Esophagus mucosa (tissue), 1 donor: ENCODE results near the gene CTSS. TPM values are rescaled to one million over a fixed set of nuclear protein-coding genes. Genes with fewer than 3 reads are reported as not detected.
"Not testable (repeated sequence)": the region's sequence is repeated elsewhere in the genome, so short reads cannot be mapped to it uniquely, and the experiment has no call there.

ENCODE experiments used
- ATAC-seq: fragments of 200-7000 bp; cut with Tn5 transposase; one replicate; pipeline ENCODE4 v1.9.1; 2020
- total RNA-seq: library from RNA; stranded (reverse); gene quantifications from one replicate; pipeline ENCODE4 v1.2.4, GENCODE V29; 2023
- donor health status: DM: yes; HTN: yes; CAD: no.

CTSS gene
- total RNA-seq: 19.6 TPM

DNA sequence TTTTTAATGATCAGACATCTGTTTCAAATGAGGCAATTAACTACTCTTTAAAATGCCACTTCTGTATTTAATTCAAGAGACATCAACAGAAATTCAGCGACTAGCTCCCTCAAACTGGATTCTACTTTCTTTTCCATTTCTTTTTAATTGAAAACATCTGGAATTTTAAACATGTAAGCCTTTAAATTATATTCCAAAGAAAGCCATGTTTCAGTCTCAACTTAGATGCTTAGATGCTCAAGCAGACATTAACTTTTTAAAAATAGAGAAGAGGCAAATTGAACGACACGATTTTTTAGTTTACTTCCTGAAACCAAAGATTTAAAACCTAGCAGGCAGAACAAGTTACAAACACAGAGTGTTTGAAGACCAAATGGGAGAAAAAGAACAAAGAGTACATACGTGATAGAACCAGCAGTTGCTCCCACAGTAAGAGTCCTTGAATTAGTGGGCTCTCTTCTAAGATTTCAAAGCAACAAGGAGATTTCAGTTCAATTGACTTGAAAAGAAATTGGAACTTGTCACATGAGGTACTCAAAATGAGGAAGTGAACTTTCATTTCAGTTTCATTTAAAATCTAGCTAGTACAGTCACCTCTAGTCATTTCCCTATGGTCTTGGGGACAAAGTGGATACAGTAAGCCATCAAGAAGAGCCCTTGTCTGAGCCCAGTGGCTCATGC, at the start of gene CTSS:
CTSS (minus strand) TSS at position 483 of the 681 bp plus-strand sequence. CDS start 1,015 bp downstream, outside the sequence.
- peak; percentile 76 for ATAC-seq

- ATAC-seq: peak; percentile 91
These were observed 47.6 kb upstream of the CTSS start for GRCh38 chr1:150813028-150813707.

GRCh38 chr1:150810958-150811659, 45.5 kb upstream of the CTSS start:
- no peak for ATAC-seq

DNA sequence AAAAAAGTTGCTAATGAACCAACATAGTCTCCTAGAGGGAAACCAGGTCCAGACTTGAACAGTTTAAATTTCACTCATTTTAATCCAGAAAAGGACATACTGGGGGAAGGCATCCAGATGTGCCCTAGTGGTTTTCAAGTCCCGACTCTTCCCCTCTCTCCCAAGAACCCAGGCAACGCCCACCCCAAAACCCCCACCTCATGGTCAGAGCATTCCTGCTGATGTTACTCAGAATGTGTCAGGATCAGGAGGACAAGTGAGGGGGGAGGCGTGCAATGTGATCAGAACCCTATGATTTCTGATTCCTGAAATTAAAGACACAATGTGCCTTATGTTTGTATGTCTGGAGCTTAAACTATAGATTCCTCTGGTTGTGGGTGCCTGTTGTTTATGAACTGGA, 44.1 kb upstream of the CTSS start:
- ATAC-seq: no peak

- ATAC-seq: no peak
These were observed 43.3 kb upstream of the CTSS start for GRCh38 chr1:150808846-150809245.

DNA sequence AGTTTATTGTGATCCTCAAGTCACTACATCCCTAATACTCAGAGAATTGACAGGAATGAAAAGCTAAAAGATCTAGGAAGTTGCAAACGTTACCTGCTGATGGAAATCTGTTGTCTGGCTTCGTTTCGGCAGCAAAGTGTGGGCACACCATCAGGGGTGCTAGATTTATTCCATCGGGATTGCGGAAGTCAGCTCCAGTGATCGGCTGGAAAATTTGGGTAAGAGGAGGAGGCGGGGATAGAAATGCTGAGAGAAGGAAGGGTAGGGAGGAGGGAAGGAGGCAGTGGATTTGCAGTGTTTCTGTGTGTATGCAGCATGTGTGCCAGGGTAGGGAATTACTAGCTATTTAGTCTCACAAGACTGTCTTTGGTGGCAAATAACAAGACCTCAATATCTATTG, 42.5 kb upstream of the CTSS start, which contains the start of gene CTSK:
CTSK (minus strand) TSS at position 140 of the 400 bp plus-strand sequence. CDS start 1,455 bp downstream, outside the sequence.
- ATAC-seq: no peak

DNA sequence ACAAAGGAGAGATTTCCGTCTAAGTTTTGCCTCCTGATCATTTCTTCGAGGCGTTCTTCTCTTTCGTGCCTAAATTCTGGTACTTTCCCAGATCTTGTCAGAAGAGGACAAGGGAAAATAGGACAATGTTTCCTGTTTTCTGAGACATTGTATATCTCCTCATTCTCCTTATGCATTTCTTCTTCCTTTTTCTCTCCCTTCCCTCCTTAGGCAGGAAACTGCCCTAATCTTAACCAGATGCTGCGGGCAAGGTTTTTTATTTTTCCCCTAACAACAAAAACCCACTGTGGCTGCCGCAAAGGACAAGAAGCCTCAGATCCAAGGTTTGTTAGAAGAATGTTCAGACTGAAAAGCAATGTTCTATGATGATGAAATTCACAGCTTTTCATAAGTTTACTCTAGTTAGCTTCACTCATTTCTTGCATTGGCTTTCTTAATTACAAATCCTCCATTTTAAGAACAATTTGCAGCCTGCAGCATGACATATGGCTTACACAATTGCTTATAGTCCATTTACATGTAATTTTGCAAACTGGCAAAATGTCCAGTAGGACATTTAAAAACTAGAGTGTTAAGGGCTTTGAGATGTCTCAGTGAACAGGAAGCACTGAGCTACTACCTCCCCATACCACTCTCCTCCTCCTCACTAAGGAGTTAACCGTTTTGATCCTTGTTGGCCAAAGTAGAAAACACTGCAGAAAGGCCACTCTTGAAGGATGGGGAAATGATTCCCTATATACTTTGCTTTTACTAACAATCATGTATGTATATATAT, 41.9 kb upstream of the CTSS start:
- ATAC-seq: no peak

- ATAC-seq: no peak
These were observed 40.3 kb upstream of the CTSS start for GRCh38 chr1:150805899-150806298.

DNA sequence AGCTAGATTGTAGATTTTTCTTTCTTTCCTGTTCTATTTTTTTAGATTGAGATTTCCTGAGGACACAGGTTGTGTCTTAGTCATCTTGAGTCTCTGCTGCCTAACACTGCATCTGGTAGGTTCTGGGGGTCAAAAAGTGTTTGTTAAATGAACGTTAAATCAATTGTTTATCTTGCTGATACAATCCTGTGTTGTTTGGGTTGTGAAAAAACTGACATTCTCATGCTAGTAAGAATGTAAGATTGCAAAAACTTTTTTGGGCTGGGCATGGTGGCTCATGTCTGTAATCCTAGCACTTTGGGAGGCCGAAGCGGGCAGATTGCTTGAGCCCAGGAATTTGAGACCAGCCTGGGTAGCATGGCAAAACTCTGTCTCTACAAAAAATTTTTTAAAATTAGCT, 39.1 kb upstream of the CTSS start:
- no peak for ATAC-seq

GRCh38 chr1:150799089-150799488, 33.5 kb upstream of the CTSS start:
- no peak for ATAC-seq

- ATAC-seq: no peak
These were observed 32.9 kb upstream of the CTSS start for GRCh38 chr1:150798525-150798924.

GRCh38 chr1:150796374-150796773, 30.8 kb upstream of the CTSS start:
- no peak for ATAC-seq

DNA sequence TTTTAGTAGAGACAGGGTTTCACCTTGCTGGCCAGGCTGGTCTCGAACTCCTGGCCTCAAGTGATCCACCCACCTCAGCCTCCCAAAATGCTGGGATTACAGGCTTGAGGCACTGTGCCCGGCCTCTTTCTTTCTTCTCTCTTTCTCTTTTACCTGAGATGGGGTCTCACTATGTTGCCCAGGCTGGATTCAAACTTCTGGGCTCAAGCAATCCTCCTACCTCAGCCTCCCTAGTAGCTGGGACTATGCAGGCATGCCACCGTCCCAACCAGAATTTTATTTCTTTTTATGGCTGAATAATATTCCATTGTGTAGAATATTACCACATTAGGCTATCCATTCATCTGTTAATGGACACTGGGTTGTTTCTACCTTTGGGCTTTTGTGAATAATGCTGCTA, 28.2 kb upstream of the CTSS start:
- ATAC-seq: not testable (repeated sequence)

DNA sequence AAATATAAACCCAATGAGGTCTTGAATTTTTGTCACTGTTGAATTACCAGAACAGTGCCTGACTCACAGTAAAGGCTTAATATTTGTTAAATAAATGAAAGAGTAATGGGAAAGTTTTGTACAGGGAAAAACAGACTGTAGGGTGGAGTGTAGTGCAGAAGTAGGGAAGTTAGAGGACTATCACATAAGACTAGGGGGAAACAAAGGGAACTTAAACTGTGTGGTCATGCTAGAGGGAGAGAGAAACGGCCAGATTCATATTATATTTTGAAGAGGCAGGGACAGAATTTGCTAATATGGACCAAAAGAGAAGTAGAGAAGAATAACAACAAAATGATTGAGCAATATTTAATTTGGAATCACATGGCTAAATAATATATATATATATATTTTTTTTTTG, 27.6 kb upstream of the CTSS start:
- no peak for ATAC-seq

DNA sequence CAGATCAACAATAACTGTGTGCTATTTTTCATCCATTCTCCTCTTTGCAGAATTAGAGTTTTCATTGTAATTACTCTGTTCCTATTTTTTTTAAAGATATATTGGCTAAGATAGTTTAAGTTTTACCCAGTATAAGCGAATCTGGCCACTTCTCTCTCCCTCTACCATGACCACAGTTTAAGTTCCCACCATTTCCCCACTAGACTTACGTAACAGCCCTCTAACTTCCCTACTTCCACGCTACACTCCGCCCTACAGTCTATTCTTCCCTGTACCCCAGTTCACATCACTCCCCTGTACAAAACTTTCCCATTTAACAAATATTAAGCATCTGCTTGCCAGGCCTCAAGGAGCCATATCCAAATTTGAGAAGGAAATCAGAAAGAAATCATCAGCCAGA, 26.0 kb upstream of the CTSS start:
- no peak for ATAC-seq

GRCh38 chr1:150789396-150789795, 23.8 kb upstream of the CTSS start:
- ATAC-seq: peak; percentile 84

GRCh38 chr1:150788946-150789345, 23.4 kb upstream of the CTSS start:
- ATAC-seq: no peak

DNA sequence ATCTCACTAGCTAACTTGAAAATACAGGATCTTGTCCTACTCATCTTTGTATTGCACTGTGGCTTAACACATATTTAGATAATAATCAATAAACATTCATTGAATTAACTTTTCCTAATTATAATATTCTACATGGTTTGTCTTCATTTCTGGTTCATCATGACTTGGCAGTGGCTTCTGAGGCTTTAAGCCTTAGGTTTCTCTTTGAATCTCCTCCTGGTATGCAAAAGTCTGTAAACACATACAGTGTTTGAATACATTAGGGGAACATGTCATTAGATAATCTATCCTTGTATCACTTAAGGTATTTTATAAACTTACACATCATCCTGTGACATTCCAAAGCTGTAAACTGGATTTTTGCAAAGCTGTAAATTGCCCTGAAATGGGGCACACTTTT, 21.9 kb upstream of the CTSS start:
- ATAC-seq: no peak

- ATAC-seq: no peak
These were observed 14.9 kb upstream of the CTSS start for GRCh38 chr1:150780510-150780909.

DNA sequence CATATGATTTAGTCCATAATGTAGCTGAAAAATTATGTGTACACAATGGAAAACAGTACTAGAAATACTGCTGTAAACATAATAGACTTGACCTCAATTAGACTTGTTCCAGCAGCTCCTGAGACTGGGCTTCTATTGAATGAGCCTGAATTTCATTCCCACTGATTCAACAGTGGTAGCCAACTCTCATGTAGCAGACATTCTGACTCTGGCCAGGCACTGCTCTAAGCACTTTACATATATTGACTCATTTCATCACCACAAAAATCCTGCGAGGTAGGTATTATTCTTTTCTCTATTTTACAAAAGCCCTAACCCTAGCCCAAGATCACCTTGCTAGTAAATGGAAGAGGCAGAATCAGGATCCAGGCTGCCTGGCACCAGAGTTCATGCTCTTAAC, 12.8 kb upstream of the CTSS start:
- no peak for ATAC-seq

DNA sequence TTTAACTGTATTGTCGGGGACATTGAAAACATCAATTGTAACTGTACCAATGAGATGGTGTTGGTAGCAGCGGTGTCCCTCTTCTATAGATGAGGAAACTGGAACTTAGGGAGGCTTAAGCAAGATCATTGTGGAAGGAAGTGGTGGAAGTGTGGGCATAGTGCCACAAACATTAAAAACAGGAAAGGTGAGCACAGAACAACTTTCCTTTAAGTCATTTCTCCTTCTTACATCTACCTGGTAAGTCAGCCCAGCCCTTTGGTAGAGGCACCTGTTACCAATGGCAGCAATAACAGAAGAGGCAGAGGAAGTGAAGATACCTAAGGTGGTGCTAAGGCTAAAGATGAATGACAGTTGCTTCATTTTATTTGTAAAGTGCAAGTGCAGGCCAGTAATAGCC, 12.0 kb upstream of the CTSS start:
- ATAC-seq: no peak

DNA sequence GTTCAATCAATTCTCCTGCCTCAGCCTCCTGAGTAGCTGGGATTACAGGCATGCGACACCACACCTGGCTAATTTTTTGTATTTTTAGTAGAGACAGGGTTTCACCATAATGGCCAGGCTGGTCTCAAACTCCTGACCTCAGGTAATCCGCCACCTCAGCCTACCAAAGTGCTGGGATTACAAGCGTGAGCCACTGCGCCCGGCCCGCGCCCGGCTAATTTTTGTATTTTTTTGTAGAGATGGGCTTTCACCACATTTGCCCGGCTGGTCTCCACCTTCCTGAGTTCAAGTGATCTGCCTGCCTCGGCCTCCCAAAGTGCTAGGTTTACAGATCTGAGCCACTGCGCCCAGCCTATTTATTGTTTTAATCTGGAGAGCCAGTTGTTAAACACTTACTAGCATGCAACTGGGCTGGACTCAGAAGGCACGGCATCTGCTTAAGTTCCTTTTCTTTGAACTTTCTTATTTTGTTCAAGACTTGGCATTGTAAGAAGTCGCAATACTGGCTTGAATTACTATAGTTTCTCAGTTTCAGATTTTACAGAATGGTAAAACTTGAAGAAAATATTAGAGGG, 10.4 kb upstream of the CTSS start:
- ATAC-seq: not testable (repeated sequence)

- ATAC-seq: no peak
These were observed 9.7 kb upstream of the CTSS start for GRCh38 chr1:150775276-150775675.
